MM.1S (cell line): ENCODE measurements around the gene CMIP.

Source experiments
- DNase-seq: peaks from one replicate; pipeline ENCODE4 v3.0.0-alpha.2; 2015
- H2AFZ ChIP-seq: fragments of 300-600 bp; sonication (generic); 2 replicates; pipeline ENCODE4 v1.6.0; 2016; ENCODE audit warnings: antibody characterized with exemption, low read length
- H3F3A ChIP-seq: fragments of 300-600 bp; sonication (generic); 2 replicates; pipeline ENCODE4 v1.6.1; 2016; ENCODE audit warnings: mild to moderate bottlenecking, antibody characterized with exemption, low read length, moderate library complexity, mixed read lengths; ENCODE audit not compliant: insufficient read depth
- H3K27ac ChIP-seq: fragments of 300-600 bp; sonication (generic); 2 replicates; pipeline ENCODE4 v1.5.1; 2016; ENCODE audit warnings: mild to moderate bottlenecking, low read length
- H3K27me3 ChIP-seq: fragments of 300-600 bp; sonication (generic); replicated peaks from 2 replicates; pipeline ENCODE4 v1.6.0; 2016; ENCODE audit warnings: low read length; ENCODE audit not compliant: insufficient read depth
- H3K36me3 ChIP-seq: fragments of 300-600 bp; sonication (generic); replicated peaks from 2 replicates; pipeline ENCODE4 v1.6.1; 2016; ENCODE audit warnings: mild to moderate bottlenecking, low read length, mixed read lengths; ENCODE audit not compliant: insufficient read depth
- H3K4me1 ChIP-seq: fragments of 300-600 bp; sonication (generic); 2 replicates; pipeline ENCODE4 v1.6.1; 2016; ENCODE audit warnings: low read length, mixed read lengths
- H3K4me2 ChIP-seq: fragments of 300-600 bp; sonication (generic); 2 replicates; pipeline ENCODE4 v1.6.0; 2016; ENCODE audit warnings: low read depth, low read length
- H3K4me3 ChIP-seq: fragments of 300-600 bp; sonication (generic); 2 replicates; pipeline ENCODE4 v1.5.1; 2016; ENCODE audit warnings: low read length, mixed read lengths
- H3K79me2 ChIP-seq: fragments of 300-600 bp; sonication (generic); 2 replicates; pipeline ENCODE4 v1.6.1; 2016; ENCODE audit warnings: mixed run types, low read length, mixed read lengths
- H3K9ac ChIP-seq: fragments of 300-600 bp; sonication (generic); 2 replicates; pipeline ENCODE4 v1.6.1; 2016; ENCODE audit warnings: low read length, mixed read lengths
- H3K9me2 ChIP-seq: fragments of 300-600 bp; sonication (generic); replicated peaks from 2 replicates; pipeline ENCODE4 v1.6.1; 2016; ENCODE audit warnings: mild to moderate bottlenecking, low read length, mixed read lengths; ENCODE audit not compliant: insufficient read depth
- H3K9me3 ChIP-seq: fragments of 300-600 bp; sonication (generic); replicated peaks from 2 replicates; pipeline ENCODE4 v1.6.1; 2016; ENCODE audit warnings: mild to moderate bottlenecking, low read length, mixed read lengths; ENCODE audit not compliant: insufficient read depth
- H4K20me1 ChIP-seq: fragments of 300-600 bp; sonication (generic); 2 replicates; pipeline ENCODE4 v1.6.1; 2016; ENCODE audit warnings: mild to moderate bottlenecking, low read length, moderate library complexity, mixed read lengths; ENCODE audit not compliant: insufficient read depth
- EZH2 ChIP-seq: fragments of 300-600 bp; sonication (generic); optimal IDR thresholded peaks from 2 replicates; pipeline ENCODE3; 2017; ENCODE audit warnings: low read depth, mild to moderate bottlenecking, antibody characterized with exemption, low read length, mixed read lengths
- EZH2phosphoT487 ChIP-seq: fragments of 300-600 bp; sonication (generic); IDR thresholded peaks from 2 replicates; pipeline ENCODE4 v1.6.1; 2018; ENCODE audit warnings: antibody characterized with exemption, low read length
- TF ChIP-seq, protein P1 (sequence below): fragments of 300-600 bp; sonication (generic); IDR thresholded peaks from 2 replicates; pipeline ENCODE4 v1.5.1; 2016; ENCODE audit warnings: antibody characterized with exemption, low read length, mixed read lengths

Gene CMIP

DNA sequence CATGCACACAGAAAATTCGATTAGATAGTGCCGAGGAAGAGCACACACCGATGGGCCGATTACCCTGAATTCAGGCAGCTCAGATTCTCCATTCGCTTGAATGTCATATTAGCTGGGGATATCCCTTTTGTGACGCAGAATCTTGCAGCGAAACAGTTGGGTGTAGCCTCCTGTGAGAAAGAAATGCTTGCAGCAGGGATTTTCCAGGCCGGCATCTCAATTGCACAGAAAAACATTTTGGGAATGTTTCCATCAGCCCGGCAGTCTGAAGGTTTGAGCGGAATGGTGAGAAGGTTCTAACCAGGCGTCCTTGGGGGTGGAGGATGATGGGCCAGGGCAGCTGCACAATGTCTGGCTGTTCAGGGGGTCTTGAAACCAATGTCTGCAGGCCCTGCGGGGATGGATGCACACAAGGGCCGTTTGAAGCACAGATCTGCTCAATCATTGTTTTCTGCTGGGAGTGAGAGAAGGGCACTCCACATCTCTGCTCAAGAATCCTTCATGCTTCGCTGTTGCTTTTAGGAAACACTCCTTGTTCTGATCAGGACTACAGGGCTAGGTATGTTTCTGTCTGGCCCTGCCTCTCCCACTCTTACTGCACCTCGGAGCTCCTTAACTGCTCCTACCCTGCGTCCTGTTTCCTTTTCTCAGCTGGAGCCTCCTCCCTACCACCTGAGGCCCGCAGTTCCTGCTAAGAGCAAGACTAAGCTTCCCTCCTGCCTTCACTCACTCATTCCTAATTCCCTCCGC lies 94.6 kb downstream of the CMIP start:
- DNase-seq: no peak

DNA sequence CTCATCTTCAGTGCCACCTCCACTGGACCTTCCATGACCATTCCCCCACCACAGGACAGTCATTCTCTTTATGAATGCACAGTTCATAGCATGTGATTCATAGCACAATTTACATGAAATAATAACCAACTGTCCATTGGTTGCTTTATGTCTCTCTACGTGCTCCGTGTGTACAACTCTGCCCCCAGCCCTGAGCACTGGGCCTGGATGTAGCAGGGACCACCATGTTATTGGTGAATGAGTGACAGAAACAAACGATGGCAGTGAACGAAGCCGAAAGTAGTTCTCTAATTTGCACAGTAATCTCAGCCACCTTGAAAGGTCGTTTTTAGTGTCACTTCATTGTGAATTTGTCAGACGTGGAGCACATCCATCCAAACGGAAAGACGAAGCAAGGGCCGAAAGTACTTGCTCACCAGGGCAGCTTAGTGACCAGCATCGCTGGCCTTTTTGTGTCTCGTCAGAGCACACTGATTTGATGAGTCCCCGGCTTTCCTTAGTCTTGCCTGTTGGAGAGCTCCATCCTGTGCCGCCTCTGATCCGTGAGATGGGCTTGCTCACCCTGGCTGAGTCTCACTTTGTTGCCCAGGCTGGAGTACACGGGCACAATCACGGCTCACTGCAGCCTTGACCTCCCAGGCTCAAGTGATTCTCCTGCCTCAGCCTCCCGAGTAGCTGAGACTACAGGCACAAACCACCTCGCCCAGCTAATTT lies 95.3 kb downstream of the CMIP start:
- Histone ChIP-seq H2AFZ (no peak overlapping the region), H4K20me1 (no peaks in the 10 kb centered on the region), H3K9me2 (no peaks in the 10 kb centered on the region), H3K9ac (no peak overlapping the region), H3K4me3 (no peak overlapping the region), H3K4me1 (no peaks in the 10 kb centered on the region), H3K27me3 (no peaks in the 10 kb centered on the region), H3K27ac (no peak overlapping the region), H3K36me3 (no peaks in the 10 kb centered on the region), H3K9me3 (no peaks in the 10 kb centered on the region), H3K79me2 (peaks cover 2% of the 10 kb centered on the region; the same call in 1 of the 2 replicates), H3K4me2 (no peak overlapping the region), H3F3A (no peaks in the 10 kb centered on the region)
- DNase-seq: no peak
- TF ChIP-seq, protein P1, sequence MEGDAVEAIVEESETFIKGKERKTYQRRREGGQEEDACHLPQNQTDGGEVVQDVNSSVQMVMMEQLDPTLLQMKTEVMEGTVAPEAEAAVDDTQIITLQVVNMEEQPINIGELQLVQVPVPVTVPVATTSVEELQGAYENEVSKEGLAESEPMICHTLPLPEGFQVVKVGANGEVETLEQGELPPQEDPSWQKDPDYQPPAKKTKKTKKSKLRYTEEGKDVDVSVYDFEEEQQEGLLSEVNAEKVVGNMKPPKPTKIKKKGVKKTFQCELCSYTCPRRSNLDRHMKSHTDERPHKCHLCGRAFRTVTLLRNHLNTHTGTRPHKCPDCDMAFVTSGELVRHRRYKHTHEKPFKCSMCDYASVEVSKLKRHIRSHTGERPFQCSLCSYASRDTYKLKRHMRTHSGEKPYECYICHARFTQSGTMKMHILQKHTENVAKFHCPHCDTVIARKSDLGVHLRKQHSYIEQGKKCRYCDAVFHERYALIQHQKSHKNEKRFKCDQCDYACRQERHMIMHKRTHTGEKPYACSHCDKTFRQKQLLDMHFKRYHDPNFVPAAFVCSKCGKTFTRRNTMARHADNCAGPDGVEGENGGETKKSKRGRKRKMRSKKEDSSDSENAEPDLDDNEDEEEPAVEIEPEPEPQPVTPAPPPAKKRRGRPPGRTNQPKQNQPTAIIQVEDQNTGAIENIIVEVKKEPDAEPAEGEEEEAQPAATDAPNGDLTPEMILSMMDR: no peak
- TF ChIP-seq EZH2phosphoT487 (no peak), EZH2 (no peak)

More for the DNA sequence above, 94.6 kb downstream of the CMIP start:
- no peaks in the 10 kb centered on the region for H3K9me3 ChIP-seq
- no peaks in the 10 kb centered on the region for H4K20me1 ChIP-seq
- H3K79me2 ChIP-seq: peaks cover 2% of the 10 kb centered on the region; the same call in 1 of the 2 replicates
- H3K4me3 ChIP-seq: no peak overlapping the region
- TF ChIP-seq EZH2phosphoT487: no peak
- TF ChIP-seq, protein P1: no peak
- no peaks in the 10 kb centered on the region for H3K4me1 ChIP-seq
- H3K9me2 ChIP-seq: no peaks in the 10 kb centered on the region
- no peaks in the 10 kb centered on the region for H3K27me3 ChIP-seq
- H3K36me3 ChIP-seq: no peaks in the 10 kb centered on the region
- no peak overlapping the region for H3K9ac ChIP-seq
- H2AFZ ChIP-seq: no peak overlapping the region
- H3F3A ChIP-seq: no peaks in the 10 kb centered on the region
- no peak overlapping the region for H3K4me2 ChIP-seq
- no peak overlapping the region for H3K27ac ChIP-seq

DNA sequence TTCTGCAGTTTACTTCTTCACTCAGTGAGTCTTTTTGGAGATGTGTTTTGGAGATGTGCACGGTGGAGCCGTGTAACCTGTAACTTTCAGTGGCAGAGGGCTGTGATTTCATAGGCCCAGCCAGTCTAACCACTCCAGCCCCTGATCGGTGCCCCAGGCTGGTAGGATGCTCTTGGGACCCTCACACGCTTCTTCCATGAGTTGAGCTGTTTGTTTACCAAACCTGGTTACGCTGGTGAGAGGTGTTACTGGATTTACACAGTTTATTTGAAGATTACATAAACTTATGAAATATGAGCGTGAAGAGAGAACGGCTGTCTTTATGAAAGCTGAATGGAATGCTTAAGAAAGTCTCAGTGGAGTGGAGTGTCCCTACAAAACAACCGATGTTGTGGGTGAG lies 96.7 kb downstream of the CMIP start:
- H3K36me3 ChIP-seq: no peaks in the 10 kb centered on the region
- no peak overlapping the region for H3K9ac ChIP-seq
- peaks cover 2% of the 10 kb centered on the region; the same call in 1 of the 2 replicates for H3K79me2 ChIP-seq
- no peak for TF ChIP-seq EZH2
- TF ChIP-seq EZH2phosphoT487: no peak
- TF ChIP-seq, protein P1: no peak
- no peaks in the 10 kb centered on the region for H3K4me1 ChIP-seq
- H3K4me3 ChIP-seq: no peak overlapping the region
- H3K27ac ChIP-seq: no peak overlapping the region
- no peak overlapping the region for H3K4me2 ChIP-seq
- no peak overlapping the region for H2AFZ ChIP-seq
- DNase-seq: no peak
- no peaks in the 10 kb centered on the region for H3K9me2 ChIP-seq
- H3F3A ChIP-seq: no peaks in the 10 kb centered on the region
- no peaks in the 10 kb centered on the region for H3K27me3 ChIP-seq
- no peaks in the 10 kb centered on the region for H3K9me3 ChIP-seq
- H4K20me1 ChIP-seq: no peaks in the 10 kb centered on the region
